HS-5 (cell line): Measurements from ENCODE around the gene UROD.
"Not testable (repeated sequence)": the region's sequence is repeated elsewhere in the genome, so short reads cannot be mapped to it uniquely, and the experiment has no call there.

ENCODE experiments used
- DNase-seq: peaks from one replicate; pipeline ENCODE4 v3.0.0-alpha.2; 2012; ENCODE audit warnings: low read depth

Gene UROD

GRCh38 chr1:45040297-45040696, 28.2 kb downstream of the UROD start:
- DNase-seq: no peak

DNA sequence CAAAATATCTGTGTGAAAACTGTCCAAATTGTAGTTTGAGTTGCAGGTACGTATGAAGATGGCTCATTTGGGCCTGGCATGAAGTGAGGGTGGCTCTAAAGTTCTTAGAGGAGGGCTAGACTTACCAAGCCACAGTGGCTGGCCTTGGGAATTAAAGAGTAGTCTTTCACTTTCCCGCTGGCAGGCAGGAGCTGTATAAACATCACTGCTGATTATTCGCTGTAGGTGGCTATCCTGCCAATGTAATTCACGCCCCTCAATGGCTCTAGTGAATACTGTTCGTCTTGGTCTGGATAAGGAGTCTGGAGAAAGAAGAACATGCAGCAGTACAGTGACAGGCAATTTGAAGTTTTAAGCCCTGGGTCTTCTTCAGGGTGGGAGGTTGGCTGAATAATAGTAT, 31.0 kb downstream of the UROD start:
- DNase-seq: no peak

- no peak for DNase-seq
Measured at GRCh38 chr1:45044916-45045315, 32.9 kb downstream of the UROD start.

DNA sequence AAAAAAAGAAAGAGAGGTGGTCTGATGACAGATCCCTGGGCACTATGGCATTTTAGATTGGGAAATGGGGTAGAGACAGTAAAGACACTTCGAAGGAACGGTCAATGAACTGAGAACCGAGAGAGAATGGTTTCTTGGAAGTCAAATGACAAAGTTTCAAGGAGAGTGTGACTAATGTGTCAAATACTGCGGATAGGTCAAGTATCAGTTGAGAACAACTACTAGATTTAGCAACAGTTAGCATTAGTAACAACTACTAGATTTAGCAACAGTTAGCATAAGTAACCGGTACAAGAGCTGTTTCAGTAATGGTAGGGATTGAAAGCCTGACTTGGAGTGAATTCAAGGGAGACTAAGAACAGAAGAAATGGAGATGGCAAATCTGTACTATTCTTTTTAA, 35.0 kb downstream of the UROD start:
- no peak for DNase-seq

DNA sequence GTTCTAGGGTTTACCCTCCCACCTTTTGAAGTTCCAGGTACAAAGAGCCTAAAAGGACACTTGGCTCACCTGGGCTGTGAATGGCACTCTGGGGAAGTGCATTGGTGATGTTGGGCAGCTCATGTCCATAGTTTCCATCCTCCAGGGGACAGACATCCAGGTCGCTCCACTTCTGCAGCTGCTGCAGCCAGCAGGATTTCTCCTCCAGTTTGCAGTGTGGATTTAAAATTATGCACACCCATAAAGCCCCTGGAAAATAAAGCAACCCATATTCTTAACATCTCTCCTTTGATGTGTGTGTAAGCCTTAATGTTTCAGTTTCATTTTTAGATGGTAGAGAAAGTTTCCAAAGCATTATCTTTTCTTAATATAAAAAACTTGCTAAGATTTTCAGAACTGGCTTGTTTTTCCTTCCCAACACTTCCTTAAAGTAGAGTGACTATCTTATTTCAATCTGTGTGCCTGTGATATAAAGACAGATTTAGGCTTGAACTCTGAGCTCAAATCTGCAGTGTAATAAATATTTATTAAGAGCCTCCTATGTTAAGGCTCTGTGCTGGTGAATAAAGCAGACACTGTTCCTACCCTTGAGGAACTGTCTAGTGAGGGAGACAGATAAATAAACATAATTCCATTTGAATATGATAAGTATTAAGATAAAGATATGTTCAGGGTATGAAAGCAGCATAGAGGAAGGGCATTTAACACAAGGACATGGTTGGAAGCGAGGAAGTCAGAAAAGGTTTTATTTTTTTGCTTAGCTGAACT, 39.1 kb downstream of the UROD start:
- DNase-seq: no peak

GRCh38 chr1:45057542-45057941, 45.5 kb downstream of the UROD start:
- DNase-seq: no peak

- no peak for DNase-seq
Measured at GRCh38 chr1:45059829-45060228, 47.8 kb downstream of the UROD start.

DNA sequence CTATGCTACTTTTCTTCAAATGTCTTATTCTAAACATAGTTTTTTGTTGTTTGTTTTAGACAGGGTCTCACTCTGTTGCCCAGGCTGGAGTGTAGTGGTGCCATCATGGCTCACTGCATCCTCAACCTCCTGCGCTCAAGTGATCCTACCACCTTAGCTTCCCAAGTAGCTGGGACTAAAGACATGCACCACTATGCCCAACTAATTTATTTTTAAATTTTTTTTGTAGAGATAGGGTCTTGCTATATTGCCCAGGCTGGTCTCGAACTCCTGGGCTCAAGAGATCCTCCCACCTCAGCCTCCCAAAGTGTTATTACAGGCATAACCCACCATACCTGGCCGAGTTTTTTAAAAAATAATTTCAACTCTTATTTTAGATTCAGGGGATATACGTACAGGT, 50.4 kb downstream of the UROD start:
- not testable (repeated sequence) for DNase-seq

- no peak for DNase-seq
Measured at GRCh38 chr1:45065083-45065482, 53.0 kb downstream of the UROD start.
